BJ (cell line): ENCODE data around the gene YJU2. TPM values are rescaled to one million over a fixed set of nuclear protein-coding genes. Genes with fewer than 3 reads are reported as not detected.

ENCODE experiments used
- CTCF ChIA-PET: fragments of 350-600 bp; formaldehyde crosslinking; extraction: SDS; loops from one replicate; lab custom pipeline; 2021; ENCODE audit warnings: antibody characterized with exemption, inconsistent platforms; lab: Yijun Ruan, JAX
- POLR2A ChIA-PET: fragments of 300-600 bp; sonication (Branson Sonifier 250); formaldehyde crosslinking; extraction: SDS; loops from one replicate; lab custom pipeline; 2021; ENCODE audit warnings: antibody characterized with exemption; lab: Charles Lee
- DNase-seq: peaks from one replicate; pipeline ENCODE4 v3.0.0-alpha.2; 2011; ENCODE audit warnings: low read depth
- H3K27me3 ChIP-seq: 2 replicates; pipeline ENCODE4 v1.6.0; 2011; ENCODE audit warnings: low read length; ENCODE audit not compliant: control insufficient read depth, insufficient read depth
- H3K36me3 ChIP-seq: 2 replicates; pipeline ENCODE4 v1.5.1; 2011; ENCODE audit warnings: low read length; ENCODE audit not compliant: control insufficient read depth, insufficient read depth
- H3K4me3 ChIP-seq: 2 replicates; pipeline ENCODE4 v1.5.1; 2011; ENCODE audit warnings: low read depth, mild to moderate bottlenecking, control low read depth, low read length
- CTCF ChIP-seq: IDR thresholded peaks from 2 replicates; pipeline ENCODE4 v1.5.1; 2011; ENCODE audit warnings: low read depth, mild to moderate bottlenecking, control low read depth, inconsistent platforms, low read length, moderate library complexity; ENCODE audit not compliant: insufficient read depth
- polyA plus RNA-seq: library from polyadenylated mRNA; depleted of rRNA; stranded (reverse); fragments of >200 nt; gene quantifications from 2 replicates; pipeline ENCODE4 v1.2.3, GENCODE V29; 2011

Gene YJU2
- polyA plus RNA-seq, 1 experiment, result 14.5 TPM

GRCh38 chr19:4297901-4298809 lies 51.3 kb downstream of the YJU2 start:
- Histone ChIP-seq H3K36me3 (no peaks in the 10 kb centered on the region), H3K27me3 (no peaks in the 10 kb centered on the region; the same call in 1 of the 2 replicates), H3K4me3 (no peak overlapping the region)
- no peak for TF ChIP-seq CTCF
- ChIA-PET POLR2A (no interaction called here), CTCF (interaction anchor here (1.3 kb wide), 1 partner anchor 30 kb away, joined by 3 read pairs; no protein-coding TSS in a partner anchor)
- no peak for DNase-seq

- Histone ChIP-seq H3K4me3 (no peak overlapping the region), H3K27me3 (no peaks in the 10 kb centered on the region; the same call in 1 of the 2 replicates), H3K36me3 (no peaks in the 10 kb centered on the region)
- DNase-seq, result no peak
- ChIA-PET CTCF (interaction anchor here (1.3 kb wide), 1 partner anchor 31 kb away, joined by 3 read pairs; no protein-coding TSS in a partner anchor), POLR2A (no interaction called here)
- no peak for TF ChIP-seq CTCF
Observed at GRCh38 chr19:4298810-4299550, 52.1 kb downstream of the YJU2 start.

GRCh38 chr19:4300589-4300988 lies 53.7 kb downstream of the YJU2 start:
- no peaks in the 10 kb centered on the region for H3K27me3 ChIP-seq
- ChIA-PET POLR2A (no interaction called here), CTCF (no interaction called here)
- H3K4me3 ChIP-seq, result no peak overlapping the region
- TF ChIP-seq CTCF, result no peak
- no peak for DNase-seq
- no peaks in the 10 kb centered on the region for H3K36me3 ChIP-seq

- Histone ChIP-seq H3K27me3 (no peaks in the 10 kb centered on the region), H3K36me3 (no peaks in the 10 kb centered on the region), H3K4me3 (no peak overlapping the region)
- ChIA-PET POLR2A (no interaction called here), CTCF (no interaction called here)
- no peak for DNase-seq
- TF ChIP-seq CTCF, result no peak
Observed at GRCh38 chr19:4301590-4302242, 54.8 kb downstream of the YJU2 start.

GRCh38 chr19:4302243-4302640 lies 55.4 kb downstream of the YJU2 start, which contains the start of gene TMIGD2:
TSS of gene TMIGD2 (minus strand) at chr19:4302389. CDS start at chr19:4302385, 4 bp downstream.
- DNase-seq, result no peak
- no peak for TF ChIP-seq CTCF
- no peak within 1 kb of the TSS for H3K4me3 ChIP-seq
- ChIA-PET POLR2A (no interaction called here), CTCF (no interaction called here)
- H3K36me3 ChIP-seq, result no peaks in the 10 kb centered on the region
- no peaks in the 10 kb centered on the region for H3K27me3 ChIP-seq
